WERI-Rb-1 (cell line): ENCODE measurements around the gene SCN4B.

Experiments
- DNase-seq: peaks from one replicate; pipeline ENCODE4 v3.0.0-alpha.2; 2020
- H3K27ac ChIP-seq: fragments of 250-450 bp; sonication (Bioruptor Pico); 2 replicates; pipeline ENCODE4 v1.5.1; 2020; ENCODE audit warnings: mild to moderate bottlenecking, moderate library complexity
- H3K27me3 ChIP-seq: fragments of 250-450 bp; sonication (Bioruptor Pico); 2 replicates; pipeline ENCODE4 v1.5.1; 2021; ENCODE audit warnings: mild to moderate bottlenecking, low read depth, moderate library complexity; ENCODE audit not compliant: insufficient read depth, severe bottlenecking
- H3K36me3 ChIP-seq: fragments of 250-450 bp; sonication (Bioruptor Pico); 2 replicates; pipeline ENCODE4 v1.5.1; 2020; ENCODE audit warnings: mild to moderate bottlenecking, moderate library complexity
- H3K4me3 ChIP-seq: 2 replicates; pipeline ENCODE4 v1.5.1; 2011; ENCODE audit warnings: low read depth, mild to moderate bottlenecking, control low read depth, low read length
- H3K9me3 ChIP-seq: fragments of 250-450 bp; sonication (Bioruptor Pico); 2 replicates; pipeline ENCODE4 v1.5.1; 2021; ENCODE audit warnings: mild to moderate bottlenecking, moderate library complexity; ENCODE audit not compliant: severe bottlenecking
- TF ChIP-seq, protein P1 (sequence below): IDR thresholded peaks from 2 replicates; pipeline ENCODE4 v1.5.1; 2011; ENCODE audit warnings: low read depth, mild to moderate bottlenecking, control low read depth, inconsistent platforms, low read length

SCN4B gene

DNA sequence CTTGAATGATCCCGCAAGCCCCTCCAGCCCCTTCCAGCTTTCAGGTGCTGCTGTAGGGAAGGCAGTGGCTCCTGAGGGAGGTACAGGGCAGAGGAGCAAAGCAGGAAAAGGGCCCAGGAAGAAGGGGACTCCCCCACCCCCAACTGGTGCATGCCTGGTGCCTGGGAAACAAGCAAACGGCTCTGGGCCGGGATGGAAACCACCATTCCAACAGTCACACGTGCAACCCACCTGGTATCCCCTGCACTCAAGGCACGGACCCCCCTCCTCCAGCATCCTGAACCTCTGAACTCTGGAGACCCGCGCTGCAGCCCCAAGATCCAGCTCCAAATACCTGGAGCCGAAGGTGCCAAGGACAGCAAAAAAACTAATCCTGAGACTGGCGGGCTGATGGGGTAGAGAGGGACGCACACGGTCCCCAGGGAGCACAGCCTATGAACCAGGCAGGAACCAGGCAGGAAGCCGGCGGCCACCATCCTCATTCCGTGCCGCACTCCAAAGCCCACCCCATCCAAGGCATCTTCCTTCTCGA lies 537 bp downstream of the SCN4B start:
- Histone ChIP-seq H3K4me3 (peak overlapping the region; percentile 49), H3K27me3 (no peaks in the 10 kb centered on the region), H3K36me3 (no peaks in the 10 kb centered on the region), H3K9me3 (no peaks in the 10 kb centered on the region), H3K27ac (no peak overlapping the region; the same call in 1 of the 2 replicates)
- TF ChIP-seq, protein P1, sequence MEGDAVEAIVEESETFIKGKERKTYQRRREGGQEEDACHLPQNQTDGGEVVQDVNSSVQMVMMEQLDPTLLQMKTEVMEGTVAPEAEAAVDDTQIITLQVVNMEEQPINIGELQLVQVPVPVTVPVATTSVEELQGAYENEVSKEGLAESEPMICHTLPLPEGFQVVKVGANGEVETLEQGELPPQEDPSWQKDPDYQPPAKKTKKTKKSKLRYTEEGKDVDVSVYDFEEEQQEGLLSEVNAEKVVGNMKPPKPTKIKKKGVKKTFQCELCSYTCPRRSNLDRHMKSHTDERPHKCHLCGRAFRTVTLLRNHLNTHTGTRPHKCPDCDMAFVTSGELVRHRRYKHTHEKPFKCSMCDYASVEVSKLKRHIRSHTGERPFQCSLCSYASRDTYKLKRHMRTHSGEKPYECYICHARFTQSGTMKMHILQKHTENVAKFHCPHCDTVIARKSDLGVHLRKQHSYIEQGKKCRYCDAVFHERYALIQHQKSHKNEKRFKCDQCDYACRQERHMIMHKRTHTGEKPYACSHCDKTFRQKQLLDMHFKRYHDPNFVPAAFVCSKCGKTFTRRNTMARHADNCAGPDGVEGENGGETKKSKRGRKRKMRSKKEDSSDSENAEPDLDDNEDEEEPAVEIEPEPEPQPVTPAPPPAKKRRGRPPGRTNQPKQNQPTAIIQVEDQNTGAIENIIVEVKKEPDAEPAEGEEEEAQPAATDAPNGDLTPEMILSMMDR, result no peak
- no peak for DNase-seq

DNA sequence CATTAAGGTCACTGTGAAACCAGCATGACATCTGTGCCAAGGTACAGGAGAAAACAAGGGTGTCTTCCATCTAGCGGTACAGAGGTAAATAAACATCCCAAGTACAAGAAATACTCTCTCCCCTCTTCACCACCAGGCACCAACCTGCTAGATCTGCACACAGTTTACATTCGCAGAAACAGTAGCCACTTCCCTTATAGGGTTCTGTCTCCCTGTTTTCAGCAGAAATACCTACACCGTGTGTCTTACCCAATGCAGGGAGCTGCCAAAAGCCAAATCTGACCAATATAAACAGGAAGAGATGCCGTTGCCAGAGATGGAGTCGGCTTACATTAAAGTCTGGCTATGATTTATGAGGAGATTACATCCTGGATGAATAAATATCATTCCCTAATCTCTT lies 1.2 kb downstream of the SCN4B start:
- Histone ChIP-seq H3K4me3 (no peak overlapping the region), H3K36me3 (no peaks in the 10 kb centered on the region), H3K27ac (no peak overlapping the region), H3K9me3 (peaks cover 2% of the 10 kb centered on the region), H3K27me3 (no peaks in the 10 kb centered on the region)
- TF ChIP-seq, protein P1, result no peak
- no peak for DNase-seq

DNA sequence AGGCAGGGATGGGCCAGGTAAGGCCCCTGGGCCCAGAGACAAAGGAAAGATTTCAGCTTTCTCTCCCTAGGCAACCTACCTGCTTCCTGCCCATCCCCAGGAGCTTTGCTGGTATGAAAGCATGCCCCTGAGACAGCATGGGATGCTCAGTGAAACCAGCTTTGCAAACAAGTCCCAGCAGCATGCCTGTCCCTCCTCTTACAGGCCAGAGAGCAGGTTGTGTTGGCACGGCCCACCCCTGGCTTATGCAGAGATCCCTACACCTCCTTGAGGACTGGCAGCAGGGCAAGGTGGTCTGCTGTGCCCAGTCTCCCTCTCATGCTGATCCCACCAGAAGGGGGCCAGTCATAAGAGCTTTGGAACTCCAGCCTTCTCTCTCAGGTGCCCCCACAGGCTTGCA lies 3.1 kb downstream of the SCN4B start:
- Histone ChIP-seq H3K9me3 (peaks cover 3% of the 10 kb centered on the region), H3K27me3 (no peaks in the 10 kb centered on the region), H3K36me3 (no peaks in the 10 kb centered on the region), H3K27ac (no peak overlapping the region), H3K4me3 (no peak overlapping the region)
- TF ChIP-seq, protein P1, result no peak
- no peak for DNase-seq

DNA sequence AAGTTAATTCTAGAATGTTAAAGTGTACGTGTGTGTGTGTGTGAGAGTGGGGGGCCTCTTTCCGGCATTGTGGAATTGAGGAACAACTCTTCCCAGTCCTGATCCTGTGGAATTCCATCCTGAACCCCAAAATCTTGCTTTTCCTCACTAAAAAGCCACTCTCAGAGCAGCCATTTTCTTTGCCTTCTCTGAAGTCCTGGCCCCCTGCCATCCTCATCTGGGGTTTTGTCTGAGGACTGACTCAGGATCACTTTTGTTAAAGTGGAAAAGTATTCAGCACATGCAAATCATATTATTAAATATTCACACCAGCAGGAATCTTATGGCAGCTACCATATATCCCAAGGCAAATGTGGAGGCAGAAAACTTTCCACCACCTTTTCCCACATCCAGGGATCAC lies 3.8 kb downstream of the SCN4B start:
- H3K9me3 ChIP-seq, result peaks cover 3% of the 10 kb centered on the region
- DNase-seq, result no peak
- H3K4me3 ChIP-seq, result no peak overlapping the region
- no peaks in the 10 kb centered on the region for H3K36me3 ChIP-seq
- TF ChIP-seq, protein P1, result no peak
- no peak overlapping the region for H3K27ac ChIP-seq
- no peaks in the 10 kb centered on the region for H3K27me3 ChIP-seq

DNA sequence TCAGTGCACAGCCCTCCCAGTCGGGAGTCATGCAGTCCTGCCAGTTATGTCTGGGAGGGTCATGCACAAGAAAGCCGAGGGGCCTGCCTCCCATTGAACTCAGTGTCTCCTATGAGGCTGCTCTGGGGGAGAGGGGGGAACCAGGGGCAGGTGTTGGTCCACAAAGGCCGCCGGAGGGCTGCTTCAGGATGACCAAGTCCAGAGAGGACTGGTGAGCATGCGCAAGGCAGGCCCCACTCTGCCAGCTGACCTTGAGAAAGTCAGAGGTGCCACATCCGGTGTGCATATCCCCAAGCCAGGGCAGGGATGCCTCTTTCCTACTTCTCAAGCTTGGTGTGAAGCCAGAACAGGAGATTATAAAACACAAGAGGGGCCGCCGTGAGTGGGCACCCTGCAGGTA lies 4.4 kb downstream of the SCN4B start:
- DNase-seq, result no peak
- Histone ChIP-seq H3K9me3 (peaks cover 3% of the 10 kb centered on the region), H3K36me3 (no peaks in the 10 kb centered on the region), H3K27ac (no peak overlapping the region), H3K27me3 (no peaks in the 10 kb centered on the region), H3K4me3 (no peak overlapping the region)
- TF ChIP-seq, protein P1, result no peak

DNA sequence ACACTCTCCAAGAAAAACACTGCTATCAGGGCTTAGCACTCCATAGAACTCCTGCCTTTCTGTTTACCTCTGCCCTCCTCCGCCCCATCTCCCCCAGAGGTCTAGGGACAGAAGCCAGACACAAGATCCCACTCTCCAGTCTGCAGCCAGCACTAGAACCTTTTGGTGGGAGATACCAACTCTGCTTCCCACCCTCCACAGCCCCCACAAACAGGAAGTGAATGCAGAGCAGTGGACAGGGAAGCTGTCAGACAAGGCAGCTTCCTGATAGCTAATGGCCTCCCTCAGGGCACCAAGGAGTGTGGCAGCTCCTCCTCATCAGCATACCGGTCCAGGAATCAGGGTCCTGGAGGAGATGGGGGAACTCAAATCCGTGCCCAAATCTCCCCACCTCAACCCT lies 5.1 kb downstream of the SCN4B start:
- H3K4me3 ChIP-seq, result no peak overlapping the region
- H3K27me3 ChIP-seq, result no peaks in the 10 kb centered on the region
- no peaks in the 10 kb centered on the region for H3K36me3 ChIP-seq
- DNase-seq, result no peak
- H3K27ac ChIP-seq, result no peak overlapping the region
- TF ChIP-seq, protein P1, result no peak
- H3K9me3 ChIP-seq, result peaks cover 3% of the 10 kb centered on the region
